Measurements from ENCODE around the gene MSI2. TPM values are rescaled to one million over a fixed set of nuclear protein-coding genes. Genes with fewer than 3 reads are reported as not detected.

MSI2 gene
- total RNA-seq, 2 donors from 2014 or later = 30.1 to 41.1 TPM

GRCh38 chr17:57402681-57403180 is 146.4 kb downstream of the MSI2 start:
- no peaks in the 10 kb centered on the region for H3K9me3 ChIP-seq
- H3K36me3 ChIP-seq = no peaks in the 10 kb centered on the region
- H3K27ac ChIP-seq = no peak overlapping the region
- H3K27me3 ChIP-seq = no peaks in the 10 kb centered on the region
- no peak overlapping the region for H3K4me3 ChIP-seq
- no peak for DNase-seq (ENCODE audit: low spot score)
- TF ChIP-seq CTCF (IDR thresholded peaks at IDR 0.05) = no peak
- peaks cover 0 to 58% of the 10 kb centered on the region in 2 donors for H3K4me1 ChIP-seq

GRCh38 chr17:57403236-57403635 is 146.9 kb downstream of the MSI2 start:
- Histone ChIP-seq H3K4me1 (peaks cover 0 to 62% of the 10 kb centered on the region in 2 donors), H3K4me3 (no peak overlapping the region), H3K27me3 (no peaks in the 10 kb centered on the region), H3K27ac (peak overlapping the region in 1 of 2 donors; percentile 36), H3K9me3 (no peaks in the 10 kb centered on the region), H3K36me3 (no peaks in the 10 kb centered on the region)
- no peak for TF ChIP-seq CTCF (IDR thresholded peaks at IDR 0.05)
- no peak for DNase-seq (ENCODE audit: low spot score)

- no peaks in the 10 kb centered on the region for H3K27me3 ChIP-seq
- no peaks in the 10 kb centered on the region for H3K9me3 ChIP-seq
- no peaks in the 10 kb centered on the region for H3K36me3 ChIP-seq
- peaks cover 0 to 62% of the 10 kb centered on the region in 2 donors for H3K4me1 ChIP-seq
- H3K27ac ChIP-seq = peak overlapping the region in 1 of 2 donors; percentile 38
- no peak for TF ChIP-seq CTCF (IDR thresholded peaks at IDR 0.05)
- H3K4me3 ChIP-seq = no peak overlapping the region
- DNase-seq (ENCODE audit: low spot score) = no peak
These were observed 147.8 kb downstream of the MSI2 start for GRCh38 chr17:57404073-57404472.

GRCh38 chr17:57404795-57405490 is 148.6 kb downstream of the MSI2 start:
- Histone ChIP-seq H3K27me3 (no peaks in the 10 kb centered on the region), H3K27ac (peak overlapping the region; percentile 36 to 38), H3K9me3 (no peaks in the 10 kb centered on the region), H3K4me1 (peaks cover 0 to 62% of the 10 kb centered on the region in 2 donors), H3K36me3 (no peaks in the 10 kb centered on the region), H3K4me3 (no peak overlapping the region)
- no peak for DNase-seq (ENCODE audit: low spot score)
- no peak for TF ChIP-seq CTCF (IDR thresholded peaks at IDR 0.05)

GRCh38 chr17:57405491-57406072 is 149.3 kb downstream of the MSI2 start:
- H3K4me1 ChIP-seq = peaks cover 0 to 62% of the 10 kb centered on the region in 2 donors
- DNase-seq (ENCODE audit: low spot score) = no peak
- no peak overlapping the region for H3K4me3 ChIP-seq
- H3K27ac ChIP-seq = peak overlapping the region; percentile 38 to 46
- TF ChIP-seq CTCF (IDR thresholded peaks at IDR 0.05) = no peak
- no peaks in the 10 kb centered on the region for H3K36me3 ChIP-seq
- H3K27me3 ChIP-seq = no peaks in the 10 kb centered on the region
- H3K9me3 ChIP-seq = no peaks in the 10 kb centered on the region

All from right atrium auricular region (tissue), 2 donors.